DND-41 (cell line): ENCODE measurements around the gene ACADVL.

Experiments
- CTCF ChIP-seq: IDR thresholded peaks from 2 replicates; pipeline ENCODE4 v1.5.1; 2012; ENCODE audit warnings: borderline replicate concordance, low read length, moderate library complexity, mild to moderate bottlenecking; ENCODE audit not compliant: poor library complexity, severe bottlenecking; ENCODE audit errors: extremely low read depth
- EZH2 ChIP-seq: IDR thresholded peaks from 3 replicates; pipeline ENCODE4 v1.6.1; 2012; ENCODE audit warnings: borderline replicate concordance, low read depth, mild to moderate bottlenecking, moderate library complexity, low read length, inconsistent platforms; ENCODE audit not compliant: severe bottlenecking

DNA sequence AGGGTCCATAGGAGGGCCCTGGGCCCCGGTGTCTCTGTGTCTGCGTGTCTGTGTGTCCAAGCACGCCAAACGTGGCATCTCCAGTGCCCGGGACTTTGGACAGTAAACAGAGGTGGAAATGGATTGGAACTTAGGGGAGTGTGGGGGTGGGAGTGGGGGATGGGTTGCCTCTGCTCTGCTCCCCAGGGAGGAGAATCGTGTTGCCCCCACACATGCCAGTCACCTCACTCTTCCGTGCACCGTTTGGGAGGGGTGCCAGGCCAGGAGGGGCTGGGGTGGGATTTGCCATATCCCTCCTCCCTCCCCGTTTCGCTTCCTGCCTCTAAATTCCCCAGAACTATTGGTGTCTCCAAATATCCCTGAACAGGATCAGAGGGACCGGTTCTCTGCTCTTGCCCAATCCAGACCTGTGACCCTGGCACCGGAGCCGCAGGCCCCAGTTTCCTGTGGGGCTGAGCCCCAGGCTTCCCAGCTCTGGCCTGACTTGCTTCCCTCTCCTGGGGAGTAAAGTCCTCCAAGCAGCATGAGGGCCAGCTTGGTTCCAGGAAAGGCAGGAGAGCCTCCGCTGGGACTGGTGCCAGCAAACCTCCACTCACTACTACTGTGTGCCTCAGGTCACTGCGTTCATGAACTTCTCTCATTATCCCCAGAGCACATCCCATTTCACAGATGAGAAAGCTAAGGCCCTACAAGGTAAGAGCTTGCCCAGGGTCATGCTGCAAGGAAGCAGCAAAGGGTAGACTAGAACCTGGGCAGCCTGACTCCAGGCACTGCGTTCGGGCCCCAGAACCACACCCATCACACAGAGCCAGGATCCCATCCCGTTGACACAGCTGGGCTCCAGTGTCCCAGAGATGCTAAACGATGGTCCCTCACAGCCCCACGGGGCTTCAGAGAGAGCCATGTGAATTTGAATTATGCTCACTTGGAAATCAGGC is 40.2 kb upstream of the ACADVL start, which contains the start of gene ASGR1:
- TF ChIP-seq CTCF, result no peak
- no peak for TF ChIP-seq EZH2
